ENCODE results near the gene USP36. TPM values are rescaled to one million over a fixed set of nuclear protein-coding genes. Genes with fewer than 3 reads are reported as not detected.

Gene USP36
- total RNA-seq, 1 experiment from 2014 or later, result 74.0 TPM

DNA sequence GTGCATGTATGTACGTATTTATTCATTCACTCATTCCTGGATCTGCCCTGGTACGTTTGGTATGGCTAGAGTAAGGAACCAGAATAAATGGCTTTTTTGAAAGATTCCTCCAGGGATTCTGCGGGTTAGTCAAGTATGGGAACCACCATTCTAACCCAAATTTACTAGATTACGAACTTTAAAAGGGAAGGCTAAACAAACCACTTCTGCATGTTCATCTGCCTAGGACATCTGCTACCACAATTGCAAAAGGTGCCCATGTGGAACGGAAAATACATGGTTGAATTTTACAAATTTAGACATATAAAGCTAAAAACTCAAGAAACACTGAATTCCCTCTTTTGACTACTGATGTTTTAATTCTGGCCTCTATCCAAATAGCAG lies 80.7 kb downstream of the USP36 start:
- H3K36me3 Mint-ChIP-seq, result no peaks in the 10 kb centered on the region

More for the DNA sequence above, 80.7 kb downstream of the USP36 start:
- Mint-ChIP-seq H3K9me3 (0 out of 2 replicates have a peak, but pooled peaks cover 5% of the 10 kb centered on the region), H3K27me3 (ENCODE audit: low read depth) (no peaks in the 10 kb centered on the region), H3K27ac (no peak overlapping the region), H3K4me3 (no peak overlapping the region), H3K4me1 (peaks cover 6% of the 10 kb centered on the region)
- CTCF ChIA-PET, result no interaction called here
- ATAC-seq, result no peak
- POLR2A ChIA-PET, result no interaction called here
- DNase-seq (ENCODE audit: low spot score), result no peak
- TF ChIP-seq ZNF232 (CRISPR knock-in tag; IDR thresholded peaks at IDR 0.05), result no peak
- TF ChIP-seq ZNF416 (CRISPR knock-in tag; IDR thresholded peaks at IDR 0.05), result no peak
- TF ChIP-seq, protein P1, sequence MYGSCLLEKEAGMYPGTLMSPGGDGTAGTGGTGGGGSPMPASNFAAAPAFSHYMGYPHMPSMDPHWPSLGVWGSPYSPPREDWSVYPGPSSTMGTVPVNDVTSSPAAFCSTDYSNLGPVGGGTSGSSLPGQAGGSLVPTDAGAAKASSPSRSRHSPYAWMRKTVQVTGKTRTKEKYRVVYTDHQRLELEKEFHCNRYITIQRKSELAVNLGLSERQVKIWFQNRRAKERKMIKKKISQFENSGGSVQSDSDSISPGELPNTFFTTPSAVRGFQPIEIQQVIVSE (CRISPR knock-in tag; IDR thresholded peaks at IDR 0.05; ENCODE audit: borderline replicate concordance), result no peak
- no peak for TF ChIP-seq PRRX2 (CRISPR knock-in tag; IDR thresholded peaks at IDR 0.05)
- TF ChIP-seq, protein P2, sequence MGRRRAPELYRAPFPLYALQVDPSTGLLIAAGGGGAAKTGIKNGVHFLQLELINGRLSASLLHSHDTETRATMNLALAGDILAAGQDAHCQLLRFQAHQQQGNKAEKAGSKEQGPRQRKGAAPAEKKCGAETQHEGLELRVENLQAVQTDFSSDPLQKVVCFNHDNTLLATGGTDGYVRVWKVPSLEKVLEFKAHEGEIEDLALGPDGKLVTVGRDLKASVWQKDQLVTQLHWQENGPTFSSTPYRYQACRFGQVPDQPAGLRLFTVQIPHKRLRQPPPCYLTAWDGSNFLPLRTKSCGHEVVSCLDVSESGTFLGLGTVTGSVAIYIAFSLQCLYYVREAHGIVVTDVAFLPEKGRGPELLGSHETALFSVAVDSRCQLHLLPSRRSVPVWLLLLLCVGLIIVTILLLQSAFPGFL (CRISPR knock-in tag; IDR thresholded peaks at IDR 0.05; ENCODE audit: borderline replicate concordance), result no peak
- TF ChIP-seq, protein P3, sequence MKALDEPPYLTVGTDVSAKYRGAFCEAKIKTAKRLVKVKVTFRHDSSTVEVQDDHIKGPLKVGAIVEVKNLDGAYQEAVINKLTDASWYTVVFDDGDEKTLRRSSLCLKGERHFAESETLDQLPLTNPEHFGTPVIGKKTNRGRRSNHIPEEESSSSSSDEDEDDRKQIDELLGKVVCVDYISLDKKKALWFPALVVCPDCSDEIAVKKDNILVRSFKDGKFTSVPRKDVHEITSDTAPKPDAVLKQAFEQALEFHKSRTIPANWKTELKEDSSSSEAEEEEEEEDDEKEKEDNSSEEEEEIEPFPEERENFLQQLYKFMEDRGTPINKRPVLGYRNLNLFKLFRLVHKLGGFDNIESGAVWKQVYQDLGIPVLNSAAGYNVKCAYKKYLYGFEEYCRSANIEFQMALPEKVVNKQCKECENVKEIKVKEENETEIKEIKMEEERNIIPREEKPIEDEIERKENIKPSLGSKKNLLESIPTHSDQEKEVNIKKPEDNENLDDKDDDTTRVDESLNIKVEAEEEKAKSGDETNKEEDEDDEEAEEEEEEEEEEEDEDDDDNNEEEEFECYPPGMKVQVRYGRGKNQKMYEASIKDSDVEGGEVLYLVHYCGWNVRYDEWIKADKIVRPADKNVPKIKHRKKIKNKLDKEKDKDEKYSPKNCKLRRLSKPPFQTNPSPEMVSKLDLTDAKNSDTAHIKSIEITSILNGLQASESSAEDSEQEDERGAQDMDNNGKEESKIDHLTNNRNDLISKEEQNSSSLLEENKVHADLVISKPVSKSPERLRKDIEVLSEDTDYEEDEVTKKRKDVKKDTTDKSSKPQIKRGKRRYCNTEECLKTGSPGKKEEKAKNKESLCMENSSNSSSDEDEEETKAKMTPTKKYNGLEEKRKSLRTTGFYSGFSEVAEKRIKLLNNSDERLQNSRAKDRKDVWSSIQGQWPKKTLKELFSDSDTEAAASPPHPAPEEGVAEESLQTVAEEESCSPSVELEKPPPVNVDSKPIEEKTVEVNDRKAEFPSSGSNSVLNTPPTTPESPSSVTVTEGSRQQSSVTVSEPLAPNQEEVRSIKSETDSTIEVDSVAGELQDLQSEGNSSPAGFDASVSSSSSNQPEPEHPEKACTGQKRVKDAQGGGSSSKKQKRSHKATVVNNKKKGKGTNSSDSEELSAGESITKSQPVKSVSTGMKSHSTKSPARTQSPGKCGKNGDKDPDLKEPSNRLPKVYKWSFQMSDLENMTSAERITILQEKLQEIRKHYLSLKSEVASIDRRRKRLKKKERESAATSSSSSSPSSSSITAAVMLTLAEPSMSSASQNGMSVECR (CRISPR knock-in tag; IDR thresholded peaks at IDR 0.05; ENCODE audit: borderline replicate concordance), result no peak
- no peak for TF ChIP-seq NFE2L1 (CRISPR knock-in tag; IDR thresholded peaks at IDR 0.05)
- no peak for TF ChIP-seq CREM (CRISPR knock-in tag; IDR thresholded peaks at IDR 0.05)
- TF ChIP-seq, protein P4, sequence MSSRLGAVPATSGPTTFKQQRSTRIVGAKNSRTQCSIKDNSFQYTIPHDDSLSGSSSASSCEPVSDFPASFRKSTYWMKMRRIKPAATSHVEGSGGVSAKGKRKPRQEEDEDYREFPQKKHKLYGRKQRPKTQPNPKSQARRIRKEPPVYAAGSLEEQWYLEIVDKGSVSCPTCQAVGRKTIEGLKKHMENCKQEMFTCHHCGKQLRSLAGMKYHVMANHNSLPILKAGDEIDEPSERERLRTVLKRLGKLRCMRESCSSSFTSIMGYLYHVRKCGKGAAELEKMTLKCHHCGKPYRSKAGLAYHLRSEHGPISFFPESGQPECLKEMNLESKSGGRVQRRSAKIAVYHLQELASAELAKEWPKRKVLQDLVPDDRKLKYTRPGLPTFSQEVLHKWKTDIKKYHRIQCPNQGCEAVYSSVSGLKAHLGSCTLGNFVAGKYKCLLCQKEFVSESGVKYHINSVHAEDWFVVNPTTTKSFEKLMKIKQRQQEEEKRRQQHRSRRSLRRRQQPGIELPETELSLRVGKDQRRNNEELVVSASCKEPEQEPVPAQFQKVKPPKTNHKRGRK (CRISPR knock-in tag; IDR thresholded peaks at IDR 0.05; ENCODE audit: borderline replicate concordance), result no peak
- TF ChIP-seq SOX15 (CRISPR knock-in tag; IDR thresholded peaks at IDR 0.05), result no peak
- TF ChIP-seq, protein P5, sequence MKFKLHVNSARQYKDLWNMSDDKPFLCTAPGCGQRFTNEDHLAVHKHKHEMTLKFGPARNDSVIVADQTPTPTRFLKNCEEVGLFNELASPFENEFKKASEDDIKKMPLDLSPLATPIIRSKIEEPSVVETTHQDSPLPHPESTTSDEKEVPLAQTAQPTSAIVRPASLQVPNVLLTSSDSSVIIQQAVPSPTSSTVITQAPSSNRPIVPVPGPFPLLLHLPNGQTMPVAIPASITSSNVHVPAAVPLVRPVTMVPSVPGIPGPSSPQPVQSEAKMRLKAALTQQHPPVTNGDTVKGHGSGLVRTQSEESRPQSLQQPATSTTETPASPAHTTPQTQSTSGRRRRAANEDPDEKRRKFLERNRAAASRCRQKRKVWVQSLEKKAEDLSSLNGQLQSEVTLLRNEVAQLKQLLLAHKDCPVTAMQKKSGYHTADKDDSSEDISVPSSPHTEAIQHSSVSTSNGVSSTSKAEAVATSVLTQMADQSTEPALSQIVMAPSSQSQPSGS (CRISPR knock-in tag; IDR thresholded peaks at IDR 0.05; ENCODE audit: borderline replicate concordance, low read depth), result no peak
- no peak for TF ChIP-seq TEAD4 (CRISPR knock-in tag; IDR thresholded peaks at IDR 0.05)
- no peak for TF ChIP-seq ZNF671 (CRISPR knock-in tag; IDR thresholded peaks at IDR 0.05)
- TF ChIP-seq, protein P6, sequence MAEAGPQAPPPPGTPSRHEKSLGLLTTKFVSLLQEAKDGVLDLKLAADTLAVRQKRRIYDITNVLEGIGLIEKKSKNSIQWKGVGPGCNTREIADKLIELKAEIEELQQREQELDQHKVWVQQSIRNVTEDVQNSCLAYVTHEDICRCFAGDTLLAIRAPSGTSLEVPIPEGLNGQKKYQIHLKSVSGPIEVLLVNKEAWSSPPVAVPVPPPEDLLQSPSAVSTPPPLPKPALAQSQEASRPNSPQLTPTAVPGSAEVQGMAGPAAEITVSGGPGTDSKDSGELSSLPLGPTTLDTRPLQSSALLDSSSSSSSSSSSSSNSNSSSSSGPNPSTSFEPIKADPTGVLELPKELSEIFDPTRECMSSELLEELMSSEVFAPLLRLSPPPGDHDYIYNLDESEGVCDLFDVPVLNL (CRISPR knock-in tag; IDR thresholded peaks at IDR 0.05; ENCODE audit: borderline replicate concordance, low read depth), result no peak
- TF ChIP-seq, protein P7, sequence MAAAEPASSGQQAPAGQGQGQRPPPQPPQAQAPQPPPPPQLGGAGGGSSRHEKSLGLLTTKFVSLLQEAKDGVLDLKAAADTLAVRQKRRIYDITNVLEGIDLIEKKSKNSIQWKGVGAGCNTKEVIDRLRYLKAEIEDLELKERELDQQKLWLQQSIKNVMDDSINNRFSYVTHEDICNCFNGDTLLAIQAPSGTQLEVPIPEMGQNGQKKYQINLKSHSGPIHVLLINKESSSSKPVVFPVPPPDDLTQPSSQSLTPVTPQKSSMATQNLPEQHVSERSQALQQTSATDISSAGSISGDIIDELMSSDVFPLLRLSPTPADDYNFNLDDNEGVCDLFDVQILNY (CRISPR knock-in tag; IDR thresholded peaks at IDR 0.05), result no peak
- TF ChIP-seq RORB (CRISPR knock-in tag; IDR thresholded peaks at IDR 0.05), result no peak
